OCI-LY7 (cell line): ENCODE data around the gene CPNE7. TPM values are rescaled to one million over a fixed set of nuclear protein-coding genes. Genes with fewer than 3 reads are reported as not detected.

Source experiments
- BruUV-seq: library from RNA; stranded (reverse); fragments of 400-500 nt; replicated peaks from 2 replicates; lab custom pipeline; 2021; lab: Mats Ljungman, UMichigan
- CTCF ChIA-PET: fragments of 300-600 bp; sonication (Branson Sonifier 250); formaldehyde crosslinking; loops from one replicate; lab custom pipeline; 2022; ENCODE audit warnings: antibody characterized with exemption; ENCODE audit not compliant: unreplicated experiment; lab: Charles Lee
- POLR2A ChIA-PET: fragments of 300-600 bp; sonication (Branson Sonifier 250); formaldehyde crosslinking; loops from one replicate; lab custom pipeline; 2022; ENCODE audit warnings: antibody characterized with exemption; lab: Charles Lee
- DNase-seq: peaks from one replicate; pipeline ENCODE4 v3.0.0-alpha.2; 2015; ENCODE audit warnings: low spot score
- H2AFZ ChIP-seq: fragments of 200-600 bp; sonication (generic), shearing (Covaris generic); 2 replicates; pipeline ENCODE4 v1.6.1; 2014; ENCODE audit warnings: mild to moderate bottlenecking, antibody characterized with exemption, low read length, moderate library complexity
- H3K27ac ChIP-seq: fragments of 200-600 bp; sonication (generic); 2 replicates; pipeline ENCODE4 v1.5.1; 2014; ENCODE audit warnings: mixed run types, low read depth, mild to moderate bottlenecking, moderate library complexity, low read length, inconsistent platforms; ENCODE audit not compliant: poor library complexity, severe bottlenecking
- H3K36me3 ChIP-seq: fragments of 200-600 bp; sonication (generic); 2 replicates; pipeline ENCODE4 v1.6.1; 2014; ENCODE audit warnings: mild to moderate bottlenecking, antibody characterized with exemption, low read length, moderate library complexity, mixed read lengths; ENCODE audit not compliant: insufficient read depth
- H3K4me1 ChIP-seq: fragments of 200-600 bp; sonication (generic); 2 replicates; pipeline ENCODE4 v1.5.1; 2014; ENCODE audit warnings: mild to moderate bottlenecking, low read length; ENCODE audit not compliant: insufficient read depth, poor library complexity, severe bottlenecking
- H3K4me2 ChIP-seq: fragments of 200-600 bp; sonication (generic); 2 replicates; pipeline ENCODE4 v1.6.1; 2014; ENCODE audit warnings: mild to moderate bottlenecking, low read length
- H3K4me3 ChIP-seq: fragments of 200-600 bp; sonication (generic); 2 replicates; pipeline ENCODE4 v1.5.1; 2014; ENCODE audit warnings: mild to moderate bottlenecking, low read depth, low read length; ENCODE audit not compliant: poor library complexity, severe bottlenecking
- H3K79me2 ChIP-seq: fragments of 200-600 bp; sonication (generic); 2 replicates; pipeline ENCODE4 v1.6.1; 2016; ENCODE audit warnings: low read depth, mild to moderate bottlenecking, low read length, moderate library complexity, mixed read lengths; ENCODE audit not compliant: insufficient read depth
- H3K9me2 ChIP-seq: fragments of 200-600 bp; sonication (generic); 2 replicates; pipeline ENCODE4 v1.6.1; 2016; ENCODE audit warnings: mild to moderate bottlenecking, low read length, mixed read lengths; ENCODE audit not compliant: insufficient read depth
- H3K9me3 ChIP-seq: fragments of 200-600 bp; sonication (generic); 2 replicates; pipeline ENCODE4 v1.6.1; 2014; ENCODE audit warnings: mild to moderate bottlenecking, mixed run types, low read length, mixed read lengths
- H4K20me1 ChIP-seq: fragments of 200-600 bp; sonication (generic); 2 replicates; pipeline ENCODE4 v1.6.1; 2014; ENCODE audit warnings: mild to moderate bottlenecking, antibody characterized with exemption, low read length, moderate library complexity, mixed read lengths; ENCODE audit not compliant: insufficient read depth
- CTCF ChIP-seq: fragments of 200-600 bp; sonication (generic); conservative IDR thresholded peaks from 2 replicates; pipeline ENCODE4 v1.5.1; 2014; ENCODE audit warnings: mild to moderate bottlenecking, antibody characterized with exemption, low read length, moderate library complexity, mixed read lengths
- EZH2phosphoT487 ChIP-seq: fragments of 200-600 bp; sonication (generic); IDR thresholded peaks from 2 replicates; pipeline ENCODE4 v1.6.1; 2018; ENCODE audit warnings: low read depth, borderline replicate concordance, mild to moderate bottlenecking, mixed run types, antibody characterized with exemption, low read length, moderate library complexity, mixed read lengths
- intact Hi-C: fragments of 100-400 bp; cut with micrococcal nuclease; formaldehyde crosslinking; loops from one replicate; pipeline ENCODE4 v1.10.0; 2022; ENCODE audit not compliant: unreplicated experiment
- total RNA-seq, 2 experiments: library from RNA; depleted of rRNA in 1 of 2; stranded (reverse); fragments of >200 nt in 1 of 2; shearing (Covaris generic) in 1 of 2; gene quantifications; 2 replicates each; pipeline ENCODE4 v1.2.3, GENCODE V29; 2014 to 2022

CPNE7 gene
- total RNA-seq, 2 experiments from 2014 or later, result not detected

- Histone ChIP-seq H3K36me3 (peaks cover 50% of the 10 kb centered on the region), H3K79me2 (peaks cover 36% of the 10 kb centered on the region), H3K27ac (peak overlapping the region; percentile 67), H3K9me3 (no peaks in the 10 kb centered on the region), H3K4me2 (peak overlapping the region; percentile 85), H3K9me2 (no peaks in the 10 kb centered on the region), H2AFZ (no peak overlapping the region), H4K20me1 (peaks cover 33% of the 10 kb centered on the region), H3K4me3 (peak overlapping the region; percentile 98), H3K4me1 (peaks cover 46% of the 10 kb centered on the region)
- no TSS peak for BruUV-seq
- TF ChIP-seq EZH2phosphoT487 (no peak), CTCF (no peak)
- DNase-seq, result peak; percentile 41
- ChIA-PET CTCF (no interaction called here), POLR2A (interaction anchor here (0.5 kb wide), 1 partner anchor 107 kb away, joined by 3 read pairs; no protein-coding TSS in a partner anchor)
- intact Hi-C loops, result loop anchor here (5.0 kb wide), 2 partner anchors 77 to 93 kb away; partner anchors contain the start of genes CHMP1A and SPATA33
Observed at GRCh38 chr16:89564476-89565255, 10.9 kb upstream of the CPNE7 start.

GRCh38 chr16:89565256-89565505, 10.4 kb upstream of the CPNE7 start:
- peaks cover 50% of the 10 kb centered on the region for H3K36me3 ChIP-seq
- ChIA-PET CTCF (no interaction called here), POLR2A (interaction anchor here (0.5 kb wide), 1 partner anchor 106 kb away, joined by 3 read pairs; no protein-coding TSS in a partner anchor)
- DNase-seq, result no peak
- no peak for TF ChIP-seq CTCF
- no peak for TF ChIP-seq EZH2phosphoT487
- H3K4me1 ChIP-seq, result peaks cover 45% of the 10 kb centered on the region
- no peaks in the 10 kb centered on the region for H3K9me3 ChIP-seq
- H3K4me2 ChIP-seq, result peak overlapping the region; percentile 85
- peaks cover 33% of the 10 kb centered on the region for H4K20me1 ChIP-seq
- H3K27ac ChIP-seq, result peak overlapping the region; percentile 67
- no TSS peak for BruUV-seq
- H3K4me3 ChIP-seq, result peak overlapping the region; percentile 98
- H2AFZ ChIP-seq, result no peak overlapping the region
- H3K79me2 ChIP-seq, result peaks cover 36% of the 10 kb centered on the region
- H3K9me2 ChIP-seq, result no peaks in the 10 kb centered on the region
- intact Hi-C loops, result no loop called here
